GM12878 (cell line): ENCODE results near the gene HMOX1. TPM values are rescaled to one million over a fixed set of nuclear protein-coding genes. Genes with fewer than 3 reads are reported as not detected.

ENCODE experiments used
- ATAC-seq: fragments of 200-7000 bp; cut with Tn5 transposase; 3 replicates; pipeline ENCODE4 v1.9.1; 2020; ENCODE audit warnings: mild to moderate bottlenecking, moderate library complexity
- BruUV-seq: library from RNA; stranded (reverse); fragments of 400-500 nt; replicated peaks from 2 replicates; lab custom pipeline; 2021; lab: Mats Ljungman, UMichigan
- CTCF ChIA-PET: fragments of 300-600 bp; sonication (Branson Sonifier 250); formaldehyde crosslinking; extraction: SDS; loops from one replicate; lab custom pipeline; 2021; ENCODE audit warnings: inconsistent platforms; lab: Yijun Ruan, JAX
- POLR2A ChIA-PET: fragments of 350-600 bp; formaldehyde crosslinking; extraction: SDS; loops from one replicate; lab custom pipeline; 2021; ENCODE audit warnings: inconsistent platforms; lab: Charles Lee
- RAD21 ChIA-PET: fragments of 300-600 bp; sonication (Branson Sonifier 250); formaldehyde crosslinking; loops from one replicate; lab custom pipeline; 2023; ENCODE audit warnings: antibody characterized with exemption; ENCODE audit not compliant: unreplicated experiment; lab: Charles Lee
- SMC1A ChIA-PET: fragments of 300-600 bp; sonication (Branson Sonifier 250); formaldehyde crosslinking; loops from one replicate; lab custom pipeline; 2023; ENCODE audit not compliant: unreplicated experiment, uncharacterized antibody; lab: Charles Lee
- DNase-seq: peaks from one replicate; pipeline ENCODE4 v3.0.0-alpha.2; 2011; ENCODE audit warnings: low read depth, low spot score
- FAIRE-seq: peaks from 3 replicates; lab custom pipeline; 2011; peaks lifted over from hg19 to GRCh38; lab: Jason Lieb, UNC
- H2AFZ ChIP-seq: 2 replicates; pipeline ENCODE4 v1.6.0; 2011; ENCODE audit warnings: low read depth, low read length, control low read depth; ENCODE audit not compliant: control insufficient read depth
- H3K27ac ChIP-seq: 2 replicates; pipeline ENCODE4 v1.5.1; 2011; ENCODE audit warnings: control low read depth; ENCODE audit not compliant: control insufficient read depth, insufficient read depth
- H3K27me3 ChIP-seq, 2 experiments: replicated peaks in 1 of 2; 2 replicates each; pipeline versions ENCODE4 v1.6.0 to v1.6.1; 2011; ENCODE audit warnings: low read length in 1 of 2; ENCODE audit not compliant: control insufficient read depth in 2 of 2, insufficient read depth in 2 of 2
- H3K36me3 ChIP-seq, 2 experiments: 2 replicates each; pipeline ENCODE4 v1.5.1; 2011; ENCODE audit warnings: low read length in 1 of 2; ENCODE audit not compliant: control insufficient read depth in 2 of 2, insufficient read depth in 2 of 2
- H3K4me1 ChIP-seq: 2 replicates; pipeline ENCODE4 v1.6.1; 2011; ENCODE audit warnings: mild to moderate bottlenecking, low read length, moderate library complexity, mixed read lengths; ENCODE audit not compliant: control insufficient read depth, insufficient read depth
- H3K4me2 ChIP-seq: 2 replicates; pipeline ENCODE4 v1.6.0; 2011; ENCODE audit warnings: control low read depth; ENCODE audit not compliant: control insufficient read depth, insufficient read depth
- H3K4me3 ChIP-seq: fragments of 200-600 bp; sonication (generic); 2 replicates; pipeline ENCODE4 v1.5.1; 2016
- H3K79me2 ChIP-seq: 2 replicates; pipeline ENCODE4 v1.6.0; 2011; ENCODE audit warnings: low read length; ENCODE audit not compliant: control insufficient read depth, insufficient read depth
- H3K9ac ChIP-seq: 2 replicates; pipeline ENCODE4 v1.8.0; 2011; ENCODE audit warnings: low read length, control low read depth, mixed read lengths; ENCODE audit not compliant: control insufficient read depth, insufficient read depth
- H3K9me3 ChIP-seq: replicated peaks from 3 replicates; pipeline ENCODE4 v1.5.1; 2011; ENCODE audit warnings: mild to moderate bottlenecking, low read length; ENCODE audit not compliant: control insufficient read depth, insufficient read depth
- H4K20me1 ChIP-seq: 2 replicates; pipeline ENCODE4 v1.6.0; 2011; ENCODE audit not compliant: control insufficient read depth, insufficient read depth
- E2F8 ChIP-seq: fragments of 450-650 bp; IDR thresholded peaks from 2 replicates; pipeline ENCODE4 v1.6.1; 2018; ENCODE audit warnings: mild to moderate bottlenecking, low read depth, moderate library complexity; ENCODE audit not compliant: partially characterized antibody
- FOS ChIP-seq: IDR thresholded peaks from 3 replicates; pipeline ENCODE4 v1.6.1; 2011; ENCODE audit warnings: borderline replicate concordance; ENCODE audit not compliant: insufficient read length; ENCODE audit errors: extremely low read depth
- GATAD2B ChIP-seq: fragments of 450-650 bp; conservative IDR thresholded peaks from 2 replicates; pipeline ENCODE4 v1.6.1; 2017; ENCODE audit warnings: low read depth, mild to moderate bottlenecking, moderate library complexity
- IRF4 ChIP-seq: IDR thresholded peaks from 2 replicates; pipeline ENCODE4 v1.6.1; 2011; ENCODE audit warnings: low read depth, low read length
- KLF5 ChIP-seq: fragments of 450-650 bp; IDR thresholded peaks from 2 replicates; pipeline ENCODE4 v1.6.1; 2014; ENCODE audit warnings: mild to moderate bottlenecking; ENCODE audit not compliant: partially characterized antibody
- NKRF ChIP-seq: fragments of 450-650 bp; conservative IDR thresholded peaks from 2 replicates; pipeline ENCODE4 v1.6.1; 2017; ENCODE audit warnings: mild to moderate bottlenecking, moderate library complexity
- WGBS: methylation state at CpG from one replicate; pipeline ENCODE4 v1.1.6; 2016; ENCODE audit warnings: low lambda C conversion rate; ENCODE audit not compliant: insufficient replicate concordance, insufficient coverage; ENCODE audit errors: missing lambda C conversion rate; 5-methylcytosine and 5-hydroxymethylcytosine counted together
- in situ Hi-C: fragments of 300-500 bp; cut with MboI; formaldehyde crosslinking; loops from 9 replicates; pipeline ENCODE4 v1.14.3; 2018; ENCODE audit warnings: mixed read lengths
- intact Hi-C: fragments of 100-400 bp; cut with micrococcal nuclease; formaldehyde crosslinking; loops from one replicate; pipeline ENCODE4 v1.14.2; 2022; ENCODE audit not compliant: unreplicated experiment
- polyA plus RNA-seq, 11 experiments: library from polyadenylated mRNA; depleted of rRNA in 4 of 11; unstranded in 6 of 11; stranded (reverse) in 5 of 11; fragments of >200 nt; fragmentation: Nextera tagmentation in 4 of 11; fragmentation: Illumina TruSeq in 1 of 11; extraction: Ambion mirVana in 4 of 11; extraction: Trizol in 1 of 11; gene quantifications; 1 replicate in 1 of 11; 2 replicates in 10 of 11; pipeline versions ENCODE4 v1.2.1 to v1.2.3, GENCODE V29; 2011 to 2016; ENCODE audit warnings: inconsistent platforms in 2 of 11, missing spikeins in 2 of 11, low read depth in 1 of 11
- total RNA-seq, 4 experiments: library from RNA; depleted of rRNA in 3 of 4; stranded (reverse); fragments of >200 nt in 3 of 4; fragmentation: Illumina TruSeq in 1 of 4; extraction: Trizol in 1 of 4; gene quantifications; 2 replicates each; pipeline versions ENCODE4 v1.2.1 to v1.2.3, GENCODE V29; 2013 to 2021
- TF ChIP-seq, protein P1 (sequence below): IDR thresholded peaks from 2 replicates; pipeline ENCODE4 v1.6.1; 2011; ENCODE audit warnings: low read depth, low read length, improper control_type of control experiment, borderline replicate concordance
- TF ChIP-seq, protein P2 (sequence below): IDR thresholded peaks from 2 replicates; pipeline ENCODE4 v1.6.1; 2012; ENCODE audit warnings: low read depth, low read length, improper control_type of control experiment
- TF ChIP-seq, protein P3 (sequence below): IDR thresholded peaks from 2 replicates; pipeline ENCODE4 v1.6.1; 2011; ENCODE audit warnings: low read depth, mild to moderate bottlenecking, low read length, moderate library complexity, borderline replicate concordance; ENCODE audit errors: extremely low read depth

HMOX1 gene
- total and polyA plus RNA-seq, 10 of the 15 experiments (the other 5 are each of a cell fraction or from before 2014, with no cell fraction given): 1.5 to 36.7 (median 18.8) TPM

DNA sequence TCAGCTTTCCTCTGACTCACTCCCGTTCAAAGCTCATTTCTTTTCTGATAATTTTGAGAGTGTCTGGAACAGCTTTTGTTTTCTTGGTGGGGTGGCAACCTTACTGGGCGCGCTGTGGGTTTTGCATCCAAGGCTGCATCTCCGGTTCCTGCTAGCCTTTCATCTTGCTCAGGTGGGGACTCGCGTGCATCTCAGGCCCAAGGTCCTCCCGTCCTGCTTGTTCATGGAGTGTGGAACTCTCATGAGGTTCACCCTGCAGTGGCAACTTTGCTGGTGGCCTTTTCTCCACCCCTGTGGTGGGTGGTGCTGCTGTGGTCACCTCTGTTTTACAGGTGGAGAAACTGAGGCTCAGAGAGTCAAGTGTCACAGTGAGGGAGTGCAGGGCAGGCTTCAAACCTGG, 44.6 kb downstream of the HMOX1 start (continued):
- TF ChIP-seq IRF4 (no peak), FOS (no peak)
- TF ChIP-seq, protein P1, sequence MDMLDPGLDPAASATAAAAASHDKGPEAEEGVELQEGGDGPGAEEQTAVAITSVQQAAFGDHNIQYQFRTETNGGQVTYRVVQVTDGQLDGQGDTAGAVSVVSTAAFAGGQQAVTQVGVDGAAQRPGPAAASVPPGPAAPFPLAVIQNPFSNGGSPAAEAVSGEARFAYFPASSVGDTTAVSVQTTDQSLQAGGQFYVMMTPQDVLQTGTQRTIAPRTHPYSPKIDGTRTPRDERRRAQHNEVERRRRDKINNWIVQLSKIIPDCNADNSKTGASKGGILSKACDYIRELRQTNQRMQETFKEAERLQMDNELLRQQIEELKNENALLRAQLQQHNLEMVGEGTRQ: no peak
- TF ChIP-seq, all 136 proteins: peak for 0

DNA sequence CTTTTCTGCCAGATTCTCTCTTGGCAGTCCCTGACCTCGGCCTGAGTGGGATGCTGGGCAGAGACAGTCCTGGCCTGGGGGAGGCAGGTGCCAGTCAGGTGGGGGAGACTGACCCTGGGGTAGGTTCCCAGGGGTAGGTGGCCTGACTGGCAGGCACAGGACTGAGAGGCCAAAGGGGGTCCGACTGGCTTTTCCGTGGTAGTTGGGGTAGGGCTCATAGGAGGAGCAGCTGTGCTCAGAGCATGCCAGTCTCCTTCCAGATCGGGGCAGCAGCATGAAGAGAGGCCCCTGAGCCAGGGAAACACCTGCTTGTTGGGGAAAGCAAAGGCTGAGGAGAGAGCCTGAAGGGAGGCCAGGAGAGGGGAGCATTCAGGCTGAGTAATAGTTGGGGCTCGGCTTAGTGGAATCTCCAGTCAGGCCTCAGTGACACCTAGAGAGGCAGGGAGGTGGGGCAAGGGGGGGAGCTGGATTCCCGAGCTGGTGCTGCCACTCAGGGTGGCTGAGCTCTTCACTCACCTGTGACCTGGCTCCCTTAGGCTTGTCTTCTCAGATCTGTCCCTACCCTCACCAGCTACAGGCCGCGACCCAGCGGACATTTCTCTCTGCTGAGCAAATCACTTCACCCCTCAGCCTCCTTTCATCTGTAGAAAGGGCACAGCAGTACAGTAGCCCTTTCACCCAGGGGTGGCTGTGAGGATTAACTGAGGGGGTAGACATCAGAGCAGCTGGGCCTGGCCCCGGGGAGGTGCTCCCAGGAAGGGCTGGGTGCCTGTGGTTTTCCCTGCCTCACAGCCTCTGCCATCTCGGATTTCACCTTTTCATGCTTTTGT, 45.3 kb downstream of the HMOX1 start:
- no peaks in the 10 kb centered on the region for H3K4me1 ChIP-seq
- no TSS peak for BruUV-seq
- peaks cover 28 to 55% of the 10 kb centered on the region in 2 experiments; a peak in 3 of 4 replicates for H3K36me3 ChIP-seq
- H2AFZ ChIP-seq: no peak overlapping the region
- no peak for ATAC-seq
- H3K4me3 ChIP-seq: no peak overlapping the region
- in situ Hi-C loops (no loop called here), intact Hi-C loops (no loop called here)
- CTCF ChIA-PET: interaction anchor here (0.8 to 1.6 kb wide), 2 partner anchors 74 to 75 kb away, joined by 4 to 5 read pairs; no protein-coding TSS in a partner anchor
- RAD21 ChIA-PET: no interaction called here
- H3K9me3 ChIP-seq: no peaks in the 10 kb centered on the region
- H3K4me2 ChIP-seq: no peak overlapping the region
- 79% methylated on average over 11 of the region's 11 CpGs for WGBS
- no peaks in the 10 kb centered on the region for H3K27me3 ChIP-seq
- no peak for FAIRE-seq
- POLR2A ChIA-PET: interaction anchor here (1.0 kb wide), 1 partner anchor 8 kb away, joined by 3 read pairs; no protein-coding TSS in a partner anchor
- SMC1A ChIA-PET: interaction anchor here (1.5 kb wide), 1 partner anchor 55 kb away, joined by 3 read pairs; no protein-coding TSS in a partner anchor
- no peaks in the 10 kb centered on the region; the same call in 1 of the 2 replicates for H4K20me1 ChIP-seq
- DNase-seq: no peak
- H3K79me2 ChIP-seq: no peaks in the 10 kb centered on the region
- H3K9ac ChIP-seq: no peak overlapping the region
- H3K27ac ChIP-seq: no peak overlapping the region
- TF ChIP-seq E2F8 (no peak), KLF5 (no peak), NKRF (no peak), GATAD2B (no peak)
- TF ChIP-seq, protein P2, sequence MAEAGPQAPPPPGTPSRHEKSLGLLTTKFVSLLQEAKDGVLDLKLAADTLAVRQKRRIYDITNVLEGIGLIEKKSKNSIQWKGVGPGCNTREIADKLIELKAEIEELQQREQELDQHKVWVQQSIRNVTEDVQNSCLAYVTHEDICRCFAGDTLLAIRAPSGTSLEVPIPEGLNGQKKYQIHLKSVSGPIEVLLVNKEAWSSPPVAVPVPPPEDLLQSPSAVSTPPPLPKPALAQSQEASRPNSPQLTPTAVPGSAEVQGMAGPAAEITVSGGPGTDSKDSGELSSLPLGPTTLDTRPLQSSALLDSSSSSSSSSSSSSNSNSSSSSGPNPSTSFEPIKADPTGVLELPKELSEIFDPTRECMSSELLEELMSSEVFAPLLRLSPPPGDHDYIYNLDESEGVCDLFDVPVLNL: no peak
- TF ChIP-seq, protein P3, sequence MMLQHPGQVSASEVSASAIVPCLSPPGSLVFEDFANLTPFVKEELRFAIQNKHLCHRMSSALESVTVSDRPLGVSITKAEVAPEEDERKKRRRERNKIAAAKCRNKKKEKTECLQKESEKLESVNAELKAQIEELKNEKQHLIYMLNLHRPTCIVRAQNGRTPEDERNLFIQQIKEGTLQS: no peak
